ENCODE data around the gene LRP11.

LRP11 gene

GRCh38 chr6:149806127-149806526, 58.0 kb downstream of the LRP11 start:
- H3K4me3 ChIP-seq (ENCODE audit: low read depth, low read length), result no peak overlapping the region

DNA sequence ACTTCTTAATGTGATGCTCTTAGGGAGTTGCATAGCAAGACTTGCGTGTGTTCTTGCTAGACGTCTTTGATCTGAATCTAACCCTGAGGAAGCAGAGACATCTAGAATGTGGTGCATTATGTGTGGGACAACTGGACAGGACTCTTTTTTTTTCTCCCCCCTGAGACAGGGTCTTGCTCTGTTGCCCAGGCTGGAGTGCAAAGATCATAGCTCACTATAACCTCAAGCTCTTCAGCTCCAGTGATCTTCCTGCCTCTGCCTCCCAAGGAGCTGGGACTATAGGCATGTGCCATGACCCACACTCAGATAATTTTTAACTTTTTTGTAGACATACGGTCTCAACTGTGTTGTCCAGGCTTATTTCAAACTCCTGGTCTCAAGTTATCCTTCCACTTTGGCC, 80.6 kb downstream of the LRP11 start:
- no peak overlapping the region for H3K4me3 ChIP-seq (ENCODE audit: low read depth, low read length)

DNA sequence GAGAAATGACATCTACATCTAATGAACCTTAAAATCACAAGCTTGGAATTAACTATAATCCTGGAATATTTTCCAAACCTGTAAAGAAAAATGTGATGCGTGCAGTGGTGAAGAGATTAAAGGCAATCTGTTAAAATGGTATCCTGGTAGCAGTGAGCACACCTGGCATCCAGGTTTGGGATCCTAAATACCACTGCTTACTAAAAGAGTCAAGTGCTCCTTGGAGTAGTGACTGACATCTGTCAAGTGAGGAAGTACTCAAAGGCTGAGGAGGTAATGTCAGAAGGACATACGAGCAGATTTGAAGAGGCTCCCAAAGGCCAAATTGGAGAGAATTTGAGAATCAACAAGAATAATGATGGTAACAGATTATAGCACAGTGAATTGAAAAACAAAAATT, 81.8 kb downstream of the LRP11 start:
- no peak overlapping the region for H3K4me3 ChIP-seq (ENCODE audit: low read depth, low read length)

- H3K4me3 ChIP-seq (ENCODE audit: low read depth, low read length), result no peak overlapping the region
These were observed 82.4 kb downstream of the LRP11 start for GRCh38 chr6:149781715-149782114.

- H3K4me3 ChIP-seq (ENCODE audit: low read depth, low read length), result no peak overlapping the region
These were observed 84.6 kb downstream of the LRP11 start for GRCh38 chr6:149779644-149779963.

DNA sequence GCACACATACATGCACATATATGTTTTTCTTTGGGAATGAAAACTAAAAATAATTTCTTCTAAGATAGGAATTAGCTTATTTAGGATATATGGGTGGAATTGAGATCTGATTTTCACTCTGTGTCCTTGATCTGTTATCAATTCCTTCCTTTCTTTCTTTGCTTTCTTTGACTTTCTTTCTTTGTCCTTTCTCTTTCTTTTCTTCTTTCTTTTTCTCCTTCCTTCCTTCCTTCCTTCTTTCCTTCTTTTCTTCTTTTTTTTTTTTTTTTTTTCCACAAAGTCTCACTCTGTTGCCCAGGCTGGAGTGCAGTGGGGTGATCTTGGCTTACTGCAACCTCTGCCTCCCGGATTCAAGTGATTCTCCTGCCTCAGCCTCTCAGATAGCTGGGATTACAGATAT, 86.5 kb downstream of the LRP11 start:
- H3K4me3 ChIP-seq (ENCODE audit: low read depth, low read length), result no peak overlapping the region

DNA sequence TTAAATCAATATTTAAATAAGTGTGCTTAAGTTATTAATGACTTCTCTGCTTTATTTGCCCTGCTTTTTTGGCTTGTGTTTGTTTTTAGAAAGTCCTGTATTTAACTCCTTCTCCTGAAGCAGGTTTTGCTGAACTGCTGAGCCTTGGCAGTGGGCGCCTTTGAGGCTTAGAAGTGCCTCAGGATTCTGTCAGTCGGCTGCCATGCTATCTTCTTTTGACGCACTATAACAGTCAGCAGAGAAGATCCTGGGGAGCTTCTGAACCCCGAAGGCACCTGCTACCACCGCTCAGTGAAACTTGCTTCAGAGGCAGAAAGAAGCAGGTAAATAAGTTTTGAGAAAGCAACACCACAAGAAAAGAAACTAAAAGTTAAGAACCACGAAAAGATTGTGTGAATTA, 92.2 kb downstream of the LRP11 start:
- no peak overlapping the region for H3K4me3 ChIP-seq (ENCODE audit: low read depth, low read length)

- no peak overlapping the region for H3K4me3 ChIP-seq (ENCODE audit: low read depth, low read length)
These were observed 93.0 kb downstream of the LRP11 start for GRCh38 chr6:149771185-149771584.

GRCh38 chr6:149769676-149770075, 94.5 kb downstream of the LRP11 start:
- H3K4me3 ChIP-seq (ENCODE audit: low read depth, low read length), result no peak overlapping the region

Measured in iPS-11a (cell line).